GM21390 (cell line): ENCODE measurements around the gene CRELD2.
"Not testable (repeated sequence)": the region's sequence is repeated elsewhere in the genome, so short reads cannot be mapped to it uniquely, and the experiment has no call there.

Experiments
- ATAC-seq: cut with Tn5 transposase; IDR thresholded peaks from one replicate; pipeline ENCODE4 v1.9.1; 2021; ENCODE audit not compliant: unreplicated experiment

CRELD2 gene

GRCh38 chr22:49943405-49943765, 25.0 kb downstream of the CRELD2 start:
- no peak for ATAC-seq

GRCh38 chr22:49943771-49944398, 25.5 kb downstream of the CRELD2 start:
- ATAC-seq, result no peak

GRCh38 chr22:49944399-49944891, 26.0 kb downstream of the CRELD2 start:
- no peak for ATAC-seq

GRCh38 chr22:49945042-49945794, 26.8 kb downstream of the CRELD2 start:
- ATAC-seq, result not testable (repeated sequence)

- no peak for ATAC-seq
These were observed 28.3 kb downstream of the CRELD2 start for GRCh38 chr22:49946612-49947295.

- no peak for ATAC-seq
These were observed 28.8 kb downstream of the CRELD2 start for GRCh38 chr22:49947296-49947622.

- no peak for ATAC-seq
These were observed 29.9 kb downstream of the CRELD2 start for GRCh38 chr22:49948116-49948957.

GRCh38 chr22:49948958-49949913, 30.8 kb downstream of the CRELD2 start:
- no peak for ATAC-seq

GRCh38 chr22:49949914-49950292, 31.5 kb downstream of the CRELD2 start:
- no peak for ATAC-seq

- no peak for ATAC-seq
These were observed 32.1 kb downstream of the CRELD2 start for GRCh38 chr22:49950396-49950994.

- no peak for ATAC-seq
These were observed 32.7 kb downstream of the CRELD2 start for GRCh38 chr22:49951000-49951677.

- no peak for ATAC-seq
These were observed 33.2 kb downstream of the CRELD2 start for GRCh38 chr22:49951678-49951985.

GRCh38 chr22:49951986-49952896, 33.8 kb downstream of the CRELD2 start:
- no peak for ATAC-seq

- no peak for ATAC-seq
These were observed 34.7 kb downstream of the CRELD2 start for GRCh38 chr22:49953027-49953679.

- no peak for ATAC-seq
These were observed 35.4 kb downstream of the CRELD2 start for GRCh38 chr22:49953680-49954344.

- ATAC-seq, result no peak
These were observed 35.9 kb downstream of the CRELD2 start for GRCh38 chr22:49954354-49954753.

- no peak for ATAC-seq
These were observed 36.7 kb downstream of the CRELD2 start for GRCh38 chr22:49954991-49955580.
